ENCODE data around the gene RANBP2.

DNA sequence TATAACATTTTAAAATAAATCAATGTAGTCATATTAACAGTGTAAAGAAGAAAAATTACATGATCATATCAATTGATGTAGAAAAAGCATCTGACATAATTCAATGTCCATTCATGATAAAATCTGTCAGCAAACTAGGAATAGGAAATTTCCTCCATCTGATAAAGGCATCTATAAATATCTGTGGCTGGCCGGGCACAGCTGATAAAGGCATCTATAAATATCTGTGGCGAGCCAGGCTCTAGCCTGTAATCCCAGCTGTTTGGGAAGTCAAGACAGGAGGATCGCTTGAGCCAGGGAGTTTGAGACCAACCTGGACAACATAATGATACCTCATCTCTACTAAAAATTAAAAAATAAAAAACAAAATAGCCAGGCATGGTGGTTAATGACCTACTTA lies 18.1 kb upstream of the RANBP2 start:
- TF ChIP-seq, protein P1, sequence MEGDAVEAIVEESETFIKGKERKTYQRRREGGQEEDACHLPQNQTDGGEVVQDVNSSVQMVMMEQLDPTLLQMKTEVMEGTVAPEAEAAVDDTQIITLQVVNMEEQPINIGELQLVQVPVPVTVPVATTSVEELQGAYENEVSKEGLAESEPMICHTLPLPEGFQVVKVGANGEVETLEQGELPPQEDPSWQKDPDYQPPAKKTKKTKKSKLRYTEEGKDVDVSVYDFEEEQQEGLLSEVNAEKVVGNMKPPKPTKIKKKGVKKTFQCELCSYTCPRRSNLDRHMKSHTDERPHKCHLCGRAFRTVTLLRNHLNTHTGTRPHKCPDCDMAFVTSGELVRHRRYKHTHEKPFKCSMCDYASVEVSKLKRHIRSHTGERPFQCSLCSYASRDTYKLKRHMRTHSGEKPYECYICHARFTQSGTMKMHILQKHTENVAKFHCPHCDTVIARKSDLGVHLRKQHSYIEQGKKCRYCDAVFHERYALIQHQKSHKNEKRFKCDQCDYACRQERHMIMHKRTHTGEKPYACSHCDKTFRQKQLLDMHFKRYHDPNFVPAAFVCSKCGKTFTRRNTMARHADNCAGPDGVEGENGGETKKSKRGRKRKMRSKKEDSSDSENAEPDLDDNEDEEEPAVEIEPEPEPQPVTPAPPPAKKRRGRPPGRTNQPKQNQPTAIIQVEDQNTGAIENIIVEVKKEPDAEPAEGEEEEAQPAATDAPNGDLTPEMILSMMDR (conservative IDR thresholded peaks at IDR 0.05; ENCODE audit: low read depth in 2 of 2): no peak
- TF ChIP-seq POLR2AphosphoS5 (IDR thresholded peaks at IDR 0.05; ENCODE audit: low read depth) (no peak), JUNB (IDR thresholded peaks at IDR 0.05; ENCODE audit: unreplicated experiment) (no peak), NANOG (IDR thresholded peaks at IDR 0.05; ENCODE audit: borderline replicate concordance) (no peak), EZH2 (IDR thresholded peaks at IDR 0.05; ENCODE audit: low read depth, unreplicated experiment) (no peak)
- TF ChIP-seq, protein P2, sequence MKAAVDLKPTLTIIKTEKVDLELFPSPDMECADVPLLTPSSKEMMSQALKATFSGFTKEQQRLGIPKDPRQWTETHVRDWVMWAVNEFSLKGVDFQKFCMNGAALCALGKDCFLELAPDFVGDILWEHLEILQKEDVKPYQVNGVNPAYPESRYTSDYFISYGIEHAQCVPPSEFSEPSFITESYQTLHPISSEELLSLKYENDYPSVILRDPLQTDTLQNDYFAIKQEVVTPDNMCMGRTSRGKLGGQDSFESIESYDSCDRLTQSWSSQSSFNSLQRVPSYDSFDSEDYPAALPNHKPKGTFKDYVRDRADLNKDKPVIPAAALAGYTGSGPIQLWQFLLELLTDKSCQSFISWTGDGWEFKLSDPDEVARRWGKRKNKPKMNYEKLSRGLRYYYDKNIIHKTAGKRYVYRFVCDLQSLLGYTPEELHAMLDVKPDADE (IDR thresholded peaks at IDR 0.05): no peak
